H1 (cell line): Measurements from ENCODE around the gene DIP2C. TPM values are rescaled to one million over a fixed set of nuclear protein-coding genes. Genes with fewer than 3 reads are reported as not detected.

Experiments used
- CTCF ChIA-PET: fragments of 300-600 bp; sonication (Branson Sonifier 250); formaldehyde crosslinking; loops from one replicate; lab custom pipeline; 2021; ENCODE audit not compliant: partially characterized antibody; lab: Charles Lee
- POLR2A ChIA-PET: fragments of 300-600 bp; sonication (Branson Sonifier 250); formaldehyde crosslinking; loops from one replicate; lab custom pipeline; 2021; ENCODE audit warnings: inconsistent platforms; ENCODE audit not compliant: partially characterized antibody; lab: Charles Lee
- DNase-seq, 2 experiments: peaks; one replicate each; pipeline versions ENCODE4 v3.0.0 to v3.0.0-alpha.2; 2010 to 2022; ENCODE audit warnings: low spot score in 2 of 2, low read depth in 1 of 2, mixed read lengths in 1 of 2
- FAIRE-seq: peaks from 2 replicates; lab custom pipeline; 2011; peaks lifted over from hg19 to GRCh38; lab: Jason Lieb, UNC
- H2AFZ ChIP-seq: 2 replicates; pipeline ENCODE4 v1.8.1; 2012; ENCODE audit warnings: low read length, inconsistent platforms
- H2AK5ac ChIP-seq: 2 replicates; pipeline ENCODE4 v1.6.1; 2013; ENCODE audit warnings: low read depth, low read length
- H2BK120ac ChIP-seq: replicated peaks from 2 replicates; pipeline ENCODE3; 2013; ENCODE audit warnings: low read depth, low read length, inconsistent platforms
- H2BK12ac ChIP-seq: 2 replicates; pipeline ENCODE4 v1.6.1; 2013; ENCODE audit warnings: low read depth, low read length
- H2BK15ac ChIP-seq: 2 replicates; pipeline ENCODE4 v1.6.1; 2013; ENCODE audit warnings: low read length
- H2BK20ac ChIP-seq: 2 replicates; pipeline ENCODE4 v1.6.1; 2013; ENCODE audit warnings: low read length
- H2BK5ac ChIP-seq: 2 replicates; pipeline ENCODE4 v1.6.1; 2013; ENCODE audit warnings: low read depth, low read length
- H3K14ac ChIP-seq: 2 replicates; pipeline ENCODE4 v1.6.1; 2013; ENCODE audit warnings: inconsistent platforms; ENCODE audit not compliant: insufficient read length
- H3K18ac ChIP-seq: 2 replicates; pipeline ENCODE4 v1.6.1; 2013; ENCODE audit warnings: low read length; ENCODE audit errors: extremely low read depth
- H3K23ac ChIP-seq: 2 replicates; pipeline ENCODE4 v1.6.1; 2013; ENCODE audit warnings: inconsistent platforms; ENCODE audit not compliant: insufficient read length
- H3K23me2 ChIP-seq: 2 replicates; pipeline ENCODE4 v1.6.1; 2013; ENCODE audit warnings: low read depth, low read length
- H3K27ac ChIP-seq: 2 replicates; pipeline ENCODE4 v1.6.1; 2011; ENCODE audit warnings: low read depth, low read length, inconsistent platforms
- H3K27me3 ChIP-seq, 4 experiments: replicated peaks in 1 of 4; 1 replicate in 1 of 4; 2 replicates in 3 of 4; pipeline versions ENCODE4 v1.6.1 to v1.8.1; 2011 to 2013; ENCODE audit warnings: low read length in 3 of 4, mild to moderate bottlenecking in 3 of 4, inconsistent platforms in 2 of 4, mixed read lengths in 2 of 4, moderate library complexity in 1 of 4; ENCODE audit not compliant: control insufficient read depth in 3 of 4, insufficient read depth in 3 of 4; ENCODE audit errors: extremely low read depth in 1 of 4
- H3K36me3 ChIP-seq, 4 experiments: 2 replicates each; pipeline versions ENCODE4 v1.6.1 to v1.8.1; 2011 to 2013; ENCODE audit warnings: mild to moderate bottlenecking in 4 of 4, low read length in 3 of 4, moderate library complexity in 2 of 4, control low read depth in 1 of 4, inconsistent platforms in 1 of 4; ENCODE audit not compliant: insufficient read depth in 4 of 4, control insufficient read depth in 2 of 4
- H3K4ac ChIP-seq: replicated peaks from 2 replicates; pipeline ENCODE3; 2013; ENCODE audit warnings: low read length, low read depth, mixed read lengths, inconsistent platforms; ENCODE audit not compliant: insufficient read length
- H3K4me1 ChIP-seq, 4 experiments: replicated peaks in 1 of 4; 1 replicate in 1 of 4; 2 replicates in 3 of 4; pipeline versions ENCODE4 v1.6.1 to v1.8.1; 2011 to 2013; ENCODE audit warnings: low read length in 3 of 4, inconsistent platforms in 2 of 4, mixed read lengths in 1 of 4; ENCODE audit not compliant: insufficient read depth in 4 of 4, control insufficient read depth in 3 of 4
- H3K4me2 ChIP-seq, 2 experiments: 2 replicates each; pipeline versions ENCODE4 v1.6.1 to v1.8.1; 2011 to 2013; ENCODE audit warnings: low read depth in 2 of 2, low read length in 2 of 2, control low read depth in 1 of 2, inconsistent platforms in 1 of 2, mild to moderate bottlenecking in 1 of 2; ENCODE audit not compliant: insufficient read depth in 1 of 2
- H3K4me3 ChIP-seq, 4 experiments: fragments of 200-600, 300-600 bp in 1 of 4; sonication (generic), shearing (Covaris generic), sonication (Bioruptor Twin) in 1 of 4; 2 replicates each; pipeline versions ENCODE4 v1.5.1 to v1.8.1; 2011 to 2016; ENCODE audit warnings: low read length in 4 of 4, low read depth in 3 of 4, control low read depth in 2 of 4, inconsistent platforms in 2 of 4, mild to moderate bottlenecking in 2 of 4, mixed read lengths in 1 of 4, moderate library complexity in 1 of 4; ENCODE audit not compliant: insufficient read depth in 2 of 4; ENCODE audit errors: extremely low read depth in 1 of 4
- H3K56ac ChIP-seq: replicated peaks from 2 replicates; pipeline ENCODE3; 2013; ENCODE audit warnings: low read depth, mild to moderate bottlenecking, mixed read lengths, low read length, inconsistent platforms; ENCODE audit not compliant: insufficient read length
- H3K79me1 ChIP-seq: 2 replicates; pipeline ENCODE4 v1.6.1; 2013; ENCODE audit warnings: low read depth, low read length, control low read depth
- H3K79me2 ChIP-seq, 2 experiments: 2 replicates each; pipeline versions ENCODE4 v1.6.1 to v1.8.1; 2012 to 2013; ENCODE audit warnings: low read length in 2 of 2, mild to moderate bottlenecking in 2 of 2, inconsistent platforms in 1 of 2; ENCODE audit not compliant: insufficient read depth in 2 of 2, control insufficient read depth in 1 of 2
- H3K9ac ChIP-seq, 4 experiments: replicated peaks in 1 of 4; 1 replicate in 1 of 4; 2 replicates in 3 of 4; pipeline versions ENCODE4 v1.6.1 to v1.8.1; 2011 to 2013; ENCODE audit warnings: low read depth in 3 of 4, low read length in 3 of 4, control low read depth in 2 of 4, mild to moderate bottlenecking in 2 of 4, moderate library complexity in 2 of 4, inconsistent platforms in 1 of 4; ENCODE audit errors: extremely low read depth in 1 of 4
- H3K9me3 ChIP-seq, 2 experiments: 2 replicates each; pipeline versions ENCODE4 v1.6.1 to v1.8.1; 2012 to 2013; ENCODE audit warnings: mild to moderate bottlenecking in 2 of 2, moderate library complexity in 2 of 2, control low read depth in 1 of 2, inconsistent platforms in 1 of 2, low read depth in 1 of 2, low read length in 1 of 2, mixed read lengths in 1 of 2; ENCODE audit not compliant: insufficient read depth in 2 of 2
- H4K20me1 ChIP-seq, 2 experiments: replicated peaks in 1 of 2; 2 replicates each; pipeline versions ENCODE3 to v1.8.1; 2011 to 2013; ENCODE audit warnings: inconsistent platforms in 2 of 2, low read length in 2 of 2, mild to moderate bottlenecking in 1 of 2; ENCODE audit not compliant: insufficient read depth in 2 of 2, control insufficient read depth in 1 of 2
- H4K5ac ChIP-seq: 2 replicates; pipeline ENCODE4 v1.6.1; 2013; ENCODE audit warnings: low read length, low read depth, mixed read lengths, inconsistent platforms; ENCODE audit not compliant: insufficient read length
- H4K8ac ChIP-seq: 2 replicates; pipeline ENCODE4 v1.8.0; 2013; ENCODE audit warnings: mild to moderate bottlenecking, moderate library complexity, low read length, inconsistent platforms; ENCODE audit not compliant: insufficient read depth; ENCODE audit errors: extremely low read depth
- H4K91ac ChIP-seq: replicated peaks from 2 replicates; pipeline ENCODE3; 2013; ENCODE audit warnings: low read length, mixed read lengths, inconsistent platforms; ENCODE audit not compliant: insufficient read length
- CBX5 ChIP-seq: fragments of 300-800, 300-1000 bp; sonication (generic); IDR thresholded peaks from 2 replicates; pipeline ENCODE4 v1.7.1; 2016; ENCODE audit warnings: antibody characterized with exemption, low read length, low read depth
- CTBP2 ChIP-seq: IDR thresholded peaks from 2 replicates; pipeline ENCODE4 v1.7.0; 2011; ENCODE audit warnings: borderline replicate concordance, mild to moderate bottlenecking, moderate library complexity, mixed read lengths, low read length; ENCODE audit not compliant: insufficient read depth, insufficient read length
- RBBP5 ChIP-seq: IDR thresholded peaks from 2 replicates; pipeline ENCODE4 v1.7.1; 2012; ENCODE audit warnings: low read depth, mild to moderate bottlenecking, inconsistent platforms, low read length, moderate library complexity, borderline replicate concordance
- SIRT6 ChIP-seq: IDR thresholded peaks from one replicate; pipeline ENCODE4 v1.7.1; 2012; ENCODE audit warnings: low read length, inconsistent platforms
- SP4 ChIP-seq: IDR thresholded peaks from 2 replicates; pipeline ENCODE4 v1.6.1; 2012; ENCODE audit warnings: low read length, inconsistent platforms
- USF2 ChIP-seq: IDR thresholded peaks from 2 replicates; pipeline ENCODE4 v1.6.1; 2011; ENCODE audit warnings: low read length, improper control_type of control experiment
- WGBS, 2 experiments: shearing (Covaris generic) in 1 of 2; methylation state at CpG; one replicate each; pipeline versions ENCODE4 v1.1.6 to v1.1.7; 2013 to 2015; ENCODE audit warnings: low lambda C conversion rate in 2 of 2, mixed read lengths in 2 of 2, inconsistent platforms in 1 of 2, low coverage in 1 of 2, missing lambda C conversion rate in 1 of 2; ENCODE audit not compliant: insufficient replicate concordance in 2 of 2, insufficient coverage in 1 of 2, insufficient read length in 1 of 2; ENCODE audit errors: extremely low coverage in 1 of 2, missing lambda C conversion rate in 1 of 2; 5-methylcytosine and 5-hydroxymethylcytosine counted together
- polyA plus RNA-seq, 7 experiments: library from polyadenylated mRNA; depleted of rRNA in 3 of 7; stranded (reverse) in 5 of 7; unstranded in 2 of 7; fragments of >200 nt in 5 of 7; fragments of 200-250 nt in 2 of 7; gene quantifications; 1 replicate in 5 of 7; 2 replicates in 1 of 7; 4 replicates in 1 of 7; pipeline versions ENCODE4 v1.2.1 to v1.2.3, GENCODE V29; 2011 to 2013; ENCODE audit warnings: missing spikeins in 2 of 7, mixed read lengths in 2 of 7
- total RNA-seq: library from RNA; stranded (reverse); fragmentation: NEBNext Ultra II Directional; extraction: Animal tissue kit (Norgen Biotek cat#: 25700); gene quantifications from 2 replicates; pipeline ENCODE4 v1.2.1, GENCODE V29; 2021

The DIP2C gene
- total and polyA plus RNA-seq, 2 of the 8 experiments (the other 6 are each of a cell fraction or from before 2014, with no cell fraction given): 3.8 to 9.3 TPM

- H3K14ac ChIP-seq: no peak overlapping the region
- no peak overlapping the region for H2BK15ac ChIP-seq
- no peaks in the 10 kb centered on the region for H3K9me3 ChIP-seq
- no peak overlapping the region for H2AK5ac ChIP-seq
- H3K18ac ChIP-seq: no peak overlapping the region
- no peak overlapping the region for H2BK12ac ChIP-seq
- H4K5ac ChIP-seq: no peak overlapping the region
- no peak overlapping the region for H3K27ac ChIP-seq
- 89% methylated on average over 17 of the region's 17 CpGs; no CpG with 5 or more reads in 1 of the 2 experiments for WGBS, 2 experiments
- TF ChIP-seq CTBP2: no peak
- TF ChIP-seq SIRT6: no peak
- no peak for TF ChIP-seq CBX5
- no peak for TF ChIP-seq RBBP5
- TF ChIP-seq USF2: no peak
- no peak for TF ChIP-seq SP4
- no peaks in the 10 kb centered on the region; a peak in 2 of 8 replicates for H3K36me3 ChIP-seq
- no peak overlapping the region for H4K91ac ChIP-seq
- H3K56ac ChIP-seq: no peak overlapping the region
- H3K4ac ChIP-seq: no peak overlapping the region
- ChIA-PET POLR2A (no interaction called here), CTCF (interaction anchor here (0.8 to 1.6 kb wide), 2 partner anchors 77 to 89 kb away, joined by 3 read pairs; no protein-coding TSS in a partner anchor)
- H3K23me2 ChIP-seq: peaks cover 2% of the 10 kb centered on the region
- FAIRE-seq (no peak), DNase-seq (no peak)
- H3K4me3 ChIP-seq: no peak overlapping the region
- H3K4me2 ChIP-seq: no peak overlapping the region
- no peak overlapping the region for H3K9ac ChIP-seq
- no peak overlapping the region for H3K23ac ChIP-seq
- H4K8ac ChIP-seq: no peak overlapping the region; the same call in 1 of the 2 replicates
- no peaks in the 10 kb centered on the region for H4K20me1 ChIP-seq
- H2AFZ ChIP-seq: no peak overlapping the region
- H3K4me1 ChIP-seq: peaks cover 0 to 5% (median 0%) of the 10 kb centered on the region in 4 experiments; a peak in 2 of 7 replicates
- H3K79me1 ChIP-seq: no peaks in the 10 kb centered on the region
- H2BK20ac ChIP-seq: no peak overlapping the region
- 0 out of 2 replicates have a peak overlapping the region, but pooled peaks have one; percentile 7 for H2BK5ac ChIP-seq
- no peak overlapping the region for H2BK120ac ChIP-seq
- H3K79me2 ChIP-seq: no peaks in the 10 kb centered on the region
- H3K27me3 ChIP-seq: no peaks in the 10 kb centered on the region
Measured at GRCh38 chr10:368579-369220, 320.8 kb downstream of the DIP2C start.
